Measurements from ENCODE around the gene PDGFRB.

GRCh38 chr5:150120062-150120441 lies 35.6 kb downstream of the PDGFRB start:
- TF ChIP-seq, protein P1, sequence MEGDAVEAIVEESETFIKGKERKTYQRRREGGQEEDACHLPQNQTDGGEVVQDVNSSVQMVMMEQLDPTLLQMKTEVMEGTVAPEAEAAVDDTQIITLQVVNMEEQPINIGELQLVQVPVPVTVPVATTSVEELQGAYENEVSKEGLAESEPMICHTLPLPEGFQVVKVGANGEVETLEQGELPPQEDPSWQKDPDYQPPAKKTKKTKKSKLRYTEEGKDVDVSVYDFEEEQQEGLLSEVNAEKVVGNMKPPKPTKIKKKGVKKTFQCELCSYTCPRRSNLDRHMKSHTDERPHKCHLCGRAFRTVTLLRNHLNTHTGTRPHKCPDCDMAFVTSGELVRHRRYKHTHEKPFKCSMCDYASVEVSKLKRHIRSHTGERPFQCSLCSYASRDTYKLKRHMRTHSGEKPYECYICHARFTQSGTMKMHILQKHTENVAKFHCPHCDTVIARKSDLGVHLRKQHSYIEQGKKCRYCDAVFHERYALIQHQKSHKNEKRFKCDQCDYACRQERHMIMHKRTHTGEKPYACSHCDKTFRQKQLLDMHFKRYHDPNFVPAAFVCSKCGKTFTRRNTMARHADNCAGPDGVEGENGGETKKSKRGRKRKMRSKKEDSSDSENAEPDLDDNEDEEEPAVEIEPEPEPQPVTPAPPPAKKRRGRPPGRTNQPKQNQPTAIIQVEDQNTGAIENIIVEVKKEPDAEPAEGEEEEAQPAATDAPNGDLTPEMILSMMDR (IDR thresholded peaks at IDR 0.05) = no peak
- no peak for TF ChIP-seq POLR2A (IDR thresholded peaks at IDR 0.05)
